IMR-90 (cell line): ENCODE measurements around the gene USP36. TPM values are rescaled to one million over a fixed set of nuclear protein-coding genes. Genes with fewer than 3 reads are reported as not detected.

Experiments
- ATAC-seq: fragments of 200-7000 bp; cut with Tn5 transposase; 2 replicates; pipeline ENCODE4 v1.9.1; 2020; ENCODE audit warnings: low read depth, mild to moderate bottlenecking, moderate library complexity
- BruUV-seq: library from RNA; stranded (reverse); fragments of 400-500 nt; replicated peaks from 2 replicates; lab custom pipeline; 2021; lab: Mats Ljungman, UMichigan
- CTCF ChIA-PET: fragments of 300-600 bp; formaldehyde crosslinking; extraction: SDS; loops from one replicate; lab custom pipeline; 2021; ENCODE audit warnings: antibody characterized with exemption; lab: Yijun Ruan, JAX
- POLR2A ChIA-PET: fragments of 300-600 bp; sonication (Branson Sonifier 250); formaldehyde crosslinking; loops from one replicate; lab custom pipeline; 2022; ENCODE audit warnings: antibody characterized with exemption; ENCODE audit not compliant: unreplicated experiment; lab: Charles Lee
- DNase-seq: peaks from one replicate; pipeline ENCODE4 v3.0.0; 2013
- H2AFZ ChIP-seq: replicated peaks from 2 replicates; pipeline ENCODE3; 2013; ENCODE audit warnings: low read length, mild to moderate bottlenecking; ENCODE audit not compliant: poor library complexity
- H2AK5ac ChIP-seq: 2 replicates; pipeline ENCODE4 v1.6.1; 2013; ENCODE audit warnings: low read depth, low read length, inconsistent platforms
- H2AK9ac ChIP-seq: replicated peaks from 2 replicates; pipeline ENCODE3; 2013; ENCODE audit warnings: mild to moderate bottlenecking, low read depth, low read length, moderate library complexity; ENCODE audit not compliant: poor library complexity
- H2BK120ac ChIP-seq: 2 replicates; pipeline ENCODE4 v1.6.1; 2013; ENCODE audit warnings: low read depth, low read length, inconsistent platforms
- H2BK15ac ChIP-seq: 3 replicates; pipeline ENCODE4 v1.6.1; 2013; ENCODE audit warnings: low read depth, low read length, inconsistent platforms
- H2BK20ac ChIP-seq: 2 replicates; pipeline ENCODE4 v1.6.1; 2013; ENCODE audit warnings: low read depth, mild to moderate bottlenecking, inconsistent platforms, low read length, moderate library complexity
- H2BK5ac ChIP-seq: 2 replicates; pipeline ENCODE4 v1.6.1; 2013; ENCODE audit warnings: mild to moderate bottlenecking, low read depth, low read length, inconsistent platforms; ENCODE audit not compliant: poor library complexity, severe bottlenecking
- H3K14ac ChIP-seq: replicated peaks from 2 replicates; pipeline ENCODE4 v1.6.1; 2013; ENCODE audit warnings: low read depth, low read length, inconsistent platforms
- H3K18ac ChIP-seq: 2 replicates; pipeline ENCODE4 v1.6.1; 2013; ENCODE audit warnings: low read depth, low read length, control low read depth
- H3K23ac ChIP-seq: 2 replicates; pipeline ENCODE4 v1.6.1; 2013; ENCODE audit warnings: low read depth, low read length, inconsistent platforms
- H3K27ac ChIP-seq: 2 replicates; pipeline ENCODE4 v1.5.1; 2013; ENCODE audit warnings: mild to moderate bottlenecking, control low read depth, low read length; ENCODE audit not compliant: insufficient read depth
- H3K27me3 ChIP-seq: 2 replicates; pipeline ENCODE4 v1.6.1; 2013; ENCODE audit warnings: low read length; ENCODE audit not compliant: control insufficient read depth, insufficient read depth
- H3K36me3 ChIP-seq: 2 replicates; pipeline ENCODE4 v1.6.1; 2013; ENCODE audit warnings: low read length, mixed read lengths; ENCODE audit not compliant: control insufficient read depth, insufficient read depth
- H3K4ac ChIP-seq: 2 replicates; pipeline ENCODE4 v1.6.1; 2013; ENCODE audit warnings: low read depth, low read length, inconsistent platforms
- H3K4me1 ChIP-seq: 2 replicates; pipeline ENCODE4 v1.6.1; 2013; ENCODE audit warnings: low read length, mixed read lengths; ENCODE audit not compliant: control insufficient read depth, insufficient read depth
- H3K4me2 ChIP-seq: 2 replicates; pipeline ENCODE4 v1.6.1; 2013; ENCODE audit warnings: low read depth, mild to moderate bottlenecking, control low read depth, low read length, moderate library complexity
- H3K4me3 ChIP-seq: 2 replicates; pipeline ENCODE4 v1.5.1; 2013; ENCODE audit warnings: low read depth, mild to moderate bottlenecking, control low read depth, low read length, moderate library complexity; ENCODE audit not compliant: insufficient read depth
- H3K56ac ChIP-seq: 2 replicates; pipeline ENCODE4 v1.6.1; 2013; ENCODE audit warnings: low read length, inconsistent platforms; ENCODE audit not compliant: insufficient read depth; ENCODE audit errors: extremely low read depth
- H3K79me1 ChIP-seq, 2 experiments: 2 replicates each; pipeline ENCODE4 v1.6.1; 2013; ENCODE audit warnings: low read length in 2 of 2, inconsistent platforms in 1 of 2, low read depth in 1 of 2
- H3K9ac ChIP-seq: 2 replicates; pipeline ENCODE4 v1.6.1; 2013; ENCODE audit warnings: low read depth, low read length, control low read depth
- H3K9me1 ChIP-seq: 2 replicates; pipeline ENCODE4 v1.6.1; 2013; ENCODE audit warnings: low read length, inconsistent platforms; ENCODE audit not compliant: insufficient read depth
- H3K9me3 ChIP-seq: 2 replicates; pipeline ENCODE4 v1.6.1; 2013; ENCODE audit warnings: low read length; ENCODE audit not compliant: control insufficient read depth, insufficient read depth
- H4K20me1 ChIP-seq: 2 replicates; pipeline ENCODE4 v1.6.1; 2013; ENCODE audit warnings: low read length, inconsistent platforms; ENCODE audit not compliant: insufficient read depth
- H4K5ac ChIP-seq: 2 replicates; pipeline ENCODE4 v1.6.1; 2013; ENCODE audit warnings: mild to moderate bottlenecking, low read depth, low read length, control low read depth
- H4K8ac ChIP-seq, 2 experiments: 2 replicates each; pipeline ENCODE4 v1.6.1; 2013; ENCODE audit warnings: low read depth in 2 of 2, low read length in 2 of 2, control low read depth in 1 of 2, inconsistent platforms in 1 of 2
- H4K91ac ChIP-seq: 2 replicates; pipeline ENCODE4 v1.6.1; 2013; ENCODE audit warnings: low read depth, low read length, inconsistent platforms; ENCODE audit not compliant: insufficient read depth
- BHLHE40 ChIP-seq: fragments of 150-350 bp; IDR thresholded peaks from 2 replicates; pipeline ENCODE4 v1.6.1; 2016; ENCODE audit warnings: mild to moderate bottlenecking, low read depth, low read length
- CHD1 ChIP-seq: IDR thresholded peaks from 2 replicates; pipeline ENCODE4 v1.6.1; 2012; ENCODE audit warnings: low read depth, low read length, improper control_type of control experiment
- MAFK ChIP-seq: IDR thresholded peaks from 2 replicates; pipeline ENCODE4 v1.6.1; 2012; ENCODE audit warnings: low read depth, low read length, improper control_type of control experiment
- MAZ ChIP-seq: IDR thresholded peaks from 2 replicates; pipeline ENCODE4 v1.6.1; 2012; ENCODE audit warnings: low read depth, mild to moderate bottlenecking, low read length, improper control_type of control experiment, moderate library complexity, borderline replicate concordance
- NFE2L2 ChIP-seq: fragments of 150-350 bp; IDR thresholded peaks from 2 replicates; pipeline ENCODE4 v1.6.1; 2016; ENCODE audit warnings: low read depth, mild to moderate bottlenecking, low read length
- POLR2A ChIP-seq: IDR thresholded peaks from 2 replicates; pipeline ENCODE4 v1.6.1; 2012; ENCODE audit warnings: mild to moderate bottlenecking, low read depth, low read length
- USF2 ChIP-seq: fragments of 150-350 bp; IDR thresholded peaks from 2 replicates; pipeline ENCODE4 v1.6.1; 2017; ENCODE audit warnings: mild to moderate bottlenecking, antibody characterized with exemption, low read length, low read depth
- WGBS, 2 experiments: methylation state at CpG; one replicate each; pipeline versions ENCODE4 v1.1.5 to v1.1.7; 2013; ENCODE audit warnings: missing lambda C conversion rate in 2 of 2; ENCODE audit not compliant: insufficient read length in 1 of 2; ENCODE audit errors: extremely low coverage in 2 of 2; 5-methylcytosine and 5-hydroxymethylcytosine counted together
- dilution Hi-C: fragments of 300-500 bp; cut with HindIII; formaldehyde crosslinking; loops from one replicate; pipeline ENCODE4 v1.14.3; 2018; ENCODE audit warnings: low sequenced_read_pairs; ENCODE audit not compliant: unreplicated experiment
- in situ Hi-C: fragments of 300-500 bp; cut with MboI; formaldehyde crosslinking; loops from 3 replicates; pipeline ENCODE4 v1.14.3; 2019; ENCODE audit warnings: low sequenced_read_pairs, inconsistent platforms, mixed read lengths
- intact Hi-C: fragments of 100-400 bp; cut with micrococcal nuclease; formaldehyde crosslinking; loops from 2 replicates; pipeline ENCODE4 v1.10.0; 2022
- polyA plus RNA-seq, 3 experiments: library from polyadenylated mRNA; depleted of rRNA; stranded (reverse); fragments of >200 nt; gene quantifications; 2 replicates each; pipeline ENCODE4 v1.2.3, GENCODE V29; 2012; ENCODE audit warnings: low replicate concordance in 1 of 3
- total RNA-seq: library from RNA; depleted of rRNA; stranded (reverse); fragments of >200 nt; gene quantifications from 2 replicates; pipeline ENCODE4 v1.2.3, GENCODE V29; 2012
- TF ChIP-seq, protein P1 (sequence below): conservative IDR thresholded peaks from 2 replicates; pipeline ENCODE4 v1.5.1; 2012; ENCODE audit warnings: mild to moderate bottlenecking, low read depth, low read length, improper control_type of control experiment

Gene USP36
- total and polyA plus RNA-seq, 2 of the 4 experiments (the other 2 are of a cell fraction) = 30.6 to 38.3 TPM

- POLR2A ChIA-PET = no interaction called here
- H3K4ac ChIP-seq = peak overlapping the region; percentile 83
- H2AFZ ChIP-seq = peak overlapping the region; percentile 70
- H3K27me3 ChIP-seq = no peaks in the 10 kb centered on the region
- peaks cover 35 to 84% of the 10 kb centered on the region in 2 experiments for H3K79me1 ChIP-seq
- no peaks in the 10 kb centered on the region for H3K9me3 ChIP-seq
- peak overlapping the region; percentile 80 for H2BK20ac ChIP-seq
- ATAC-seq = no peak; the same call in 1 of the 2 replicates
- no peak overlapping the region for H3K4me2 ChIP-seq
- H2BK5ac ChIP-seq = peak overlapping the region; percentile 82
- no peak overlapping the region for H3K4me3 ChIP-seq
- peak overlapping the region; percentile 46; the same call in 1 of the 3 replicates for H2BK15ac ChIP-seq
- peak overlapping the region; percentile 55 for H3K27ac ChIP-seq
- peak overlapping the region; percentile 61 for H3K18ac ChIP-seq
- in situ Hi-C loops = no loop called here
- no peak overlapping the region; the same call in 1 of the 2 replicates for H3K9ac ChIP-seq
- H3K9me1 ChIP-seq = peaks cover 49% of the 10 kb centered on the region
- WGBS, 2 experiments = 42% methylated on average over 1 of the region's 9 CpGs; no CpG with 5 or more reads in 1 of the 2 experiments
- peak overlapping the region; percentile 91 for H3K14ac ChIP-seq
- peaks cover 30% of the 10 kb centered on the region for H3K36me3 ChIP-seq
- peak overlapping the region; percentile 59; the same call in 1 of the 2 replicates for H3K56ac ChIP-seq
- H2AK9ac ChIP-seq = peak overlapping the region; percentile 97
- peak overlapping the region; percentile 85; the same call in 1 of the 2 replicates for H4K5ac ChIP-seq
- no TSS peak for BruUV-seq
- dilution Hi-C loops = no loop called here
- intact Hi-C loops = no loop called here
- peak overlapping the region; percentile 90 for H2AK5ac ChIP-seq
- TF ChIP-seq BHLHE40 = no peak
- TF ChIP-seq, protein P1, sequence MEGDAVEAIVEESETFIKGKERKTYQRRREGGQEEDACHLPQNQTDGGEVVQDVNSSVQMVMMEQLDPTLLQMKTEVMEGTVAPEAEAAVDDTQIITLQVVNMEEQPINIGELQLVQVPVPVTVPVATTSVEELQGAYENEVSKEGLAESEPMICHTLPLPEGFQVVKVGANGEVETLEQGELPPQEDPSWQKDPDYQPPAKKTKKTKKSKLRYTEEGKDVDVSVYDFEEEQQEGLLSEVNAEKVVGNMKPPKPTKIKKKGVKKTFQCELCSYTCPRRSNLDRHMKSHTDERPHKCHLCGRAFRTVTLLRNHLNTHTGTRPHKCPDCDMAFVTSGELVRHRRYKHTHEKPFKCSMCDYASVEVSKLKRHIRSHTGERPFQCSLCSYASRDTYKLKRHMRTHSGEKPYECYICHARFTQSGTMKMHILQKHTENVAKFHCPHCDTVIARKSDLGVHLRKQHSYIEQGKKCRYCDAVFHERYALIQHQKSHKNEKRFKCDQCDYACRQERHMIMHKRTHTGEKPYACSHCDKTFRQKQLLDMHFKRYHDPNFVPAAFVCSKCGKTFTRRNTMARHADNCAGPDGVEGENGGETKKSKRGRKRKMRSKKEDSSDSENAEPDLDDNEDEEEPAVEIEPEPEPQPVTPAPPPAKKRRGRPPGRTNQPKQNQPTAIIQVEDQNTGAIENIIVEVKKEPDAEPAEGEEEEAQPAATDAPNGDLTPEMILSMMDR = no peak
- no peak for TF ChIP-seq POLR2A
- TF ChIP-seq CHD1 = no peak
- no peak for TF ChIP-seq MAFK
- TF ChIP-seq USF2 = no peak
- TF ChIP-seq NFE2L2 = no peak
- TF ChIP-seq MAZ = no peak
- peaks cover 40% of the 10 kb centered on the region for H3K4me1 ChIP-seq
- CTCF ChIA-PET = no interaction called here
- peak; percentile 47 for DNase-seq
- peak overlapping the region; percentile 89; the same call in 1 of the 2 replicates for H3K23ac ChIP-seq
- H2BK120ac ChIP-seq = peak overlapping the region; percentile 59
- H4K91ac ChIP-seq = peak overlapping the region; percentile 84
- peaks cover 41% of the 10 kb centered on the region for H4K20me1 ChIP-seq
- H4K8ac ChIP-seq = peak overlapping the region in 1 of 2 experiments; percentile 81; a peak in 1 of 4 replicates
Measured at GRCh38 chr17:78875363-78876093, 34.9 kb upstream of the USP36 start.
